Right cardiac atrium (tissue), 5 donors: ENCODE results near the gene ZG16B. TPM values are rescaled to one million over a fixed set of nuclear protein-coding genes. Genes with fewer than 3 reads are reported as not detected.

Experiments
- ATAC-seq, 2 donors: fragments of 200-7000 bp; cut with Tn5 transposase; one replicate each; pipeline versions ENCODE4 v1.8.0 to v1.9.1; 2020; ENCODE audit warnings: moderate library complexity in 2 of 2, mild to moderate bottlenecking in 1 of 2
- DNase-seq, 3 donors: peaks; one replicate each; pipeline ENCODE4 v3.0.0-alpha.2; 2020
- H3K27ac ChIP-seq: one replicate; pipeline ENCODE4 v1.5.1; 2013; ENCODE audit warnings: mild to moderate bottlenecking, low read length, control low read depth, moderate library complexity
- H3K27me3 ChIP-seq: one replicate; pipeline ENCODE4 v1.6.1; 2013; ENCODE audit not compliant: control insufficient read depth, insufficient read depth
- H3K4me1 ChIP-seq: one replicate; pipeline ENCODE4 v1.6.1; 2013; ENCODE audit warnings: low read length; ENCODE audit not compliant: control insufficient read depth, insufficient read depth
- H3K4me3 ChIP-seq: one replicate; pipeline ENCODE4 v1.5.1; 2013; ENCODE audit warnings: low read length, control low read depth
- H3K9me3 ChIP-seq: one replicate; pipeline ENCODE4 v1.6.1; 2013; ENCODE audit warnings: low read length; ENCODE audit not compliant: control insufficient read depth
- WGBS: extraction: QIAGEN DNeasy Blood & Tissue Kit; methylation state at CpG from one replicate; pipeline ENCODE4 v1.1.7; 2013; 5-methylcytosine and 5-hydroxymethylcytosine counted together
- intact Hi-C, 4 donors: fragments of 100-400 bp; cut with DNase I; formaldehyde crosslinking; loops; one replicate each; pipeline versions ENCODE4 v1.11.0 to v1.14.0; 2022 to 2023
- long read RNA-seq, 4 donors: library from polyadenylated mRNA; unstranded; transcript quantifications; one replicate each; pipeline ENCODE4 v2.0.0, GENCODE V29; 2020 to 2021
- polyA plus RNA-seq: library from polyadenylated mRNA; stranded (reverse); fragments of 200-250 nt; gene quantifications from one replicate; pipeline ENCODE4 v1.2.3, GENCODE V29; 2013
- total RNA-seq, 4 donors: library from RNA; stranded (reverse); fragmentation: NEBNext Ultra II Directional; extraction: Animal tissue kit (Norgen Biotek cat#: 25700); gene quantifications; one replicate each; pipeline ENCODE4 v1.2.1, GENCODE V29; 2021
- donor health status: healthy with polysubstance abuse.
- donor health status: DM: no; HTN: yes; CAD: no.
- donor health status: DM: no; HTN: no; CAD: no.
- donor health status: DM: no; HTN: yes; CAD: no; lungs with severe emphysema.
- donor health status: DM: yes; HTN: yes; CAD: no.

ZG16B gene, protein sequence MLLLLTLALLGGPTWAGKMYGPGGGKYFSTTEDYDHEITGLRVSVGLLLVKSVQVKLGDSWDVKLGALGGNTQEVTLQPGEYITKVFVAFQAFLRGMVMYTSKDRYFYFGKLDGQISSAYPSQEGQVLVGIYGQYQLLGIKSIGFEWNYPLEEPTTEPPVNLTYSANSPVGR
- under 1 TPM in 3 of 4 donors, not detected in 1; 0.35 to 0.64 (median 0.51) TPM for total RNA-seq
- polyA plus RNA-seq = not detected
- long read RNA-seq, donor 1, partial matches to known transcripts = 0 of 1 reads
- long read RNA-seq, donor 1, other reads (novel, unspliced or antisense) = 0 of 1 reads
- long read RNA-seq, donor 2 = 0 reads
- long read RNA-seq, donor 3 = 0 reads
- long read RNA-seq, donor 4 = 0 reads

DNA sequence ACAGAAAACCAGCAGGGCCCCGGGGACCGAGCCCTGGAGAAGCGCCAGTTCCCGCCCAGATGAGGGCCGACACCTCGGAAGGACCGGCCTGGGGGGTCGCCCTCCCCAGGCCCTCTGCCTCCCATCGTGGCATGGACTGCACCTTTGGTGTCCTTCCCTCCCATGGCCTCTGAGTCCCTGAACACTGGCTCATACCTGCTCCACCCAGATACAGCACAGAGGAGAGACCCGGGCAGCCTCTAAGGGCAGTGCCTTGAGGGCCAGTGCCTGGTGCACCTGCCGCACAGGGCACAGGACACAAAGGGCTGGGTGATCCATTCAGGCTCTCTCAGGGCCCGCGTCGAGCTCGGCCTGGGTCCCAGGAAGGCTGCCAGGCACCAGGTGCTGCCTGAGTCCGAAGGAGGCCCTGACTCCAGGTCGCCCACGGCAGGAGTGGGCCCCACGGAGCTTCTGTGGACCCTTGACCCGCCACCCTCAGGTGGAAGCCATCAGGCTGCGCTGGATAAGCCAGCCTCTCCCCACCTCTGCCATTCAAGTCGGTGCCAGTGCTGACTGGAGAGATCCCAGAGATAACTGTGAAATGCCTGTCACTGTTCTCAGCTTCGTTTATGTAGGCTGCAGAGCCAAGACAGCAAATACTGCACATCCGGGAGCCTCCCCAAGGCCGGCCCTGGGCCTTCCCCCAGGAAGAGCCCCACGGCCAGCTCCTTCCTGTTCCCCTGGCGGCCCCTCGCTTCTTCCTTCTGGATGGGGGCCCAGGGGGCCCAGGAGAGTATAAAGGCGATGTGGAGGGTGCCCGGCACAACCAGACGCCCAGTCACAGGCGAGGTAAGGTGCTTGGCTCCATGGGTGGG lies at the start of gene ZG16B:
ZG16B (plus strand) TSS at position 803 of the 854 bp plus-strand sequence. CDS start 139 bp downstream, outside the sequence.
- WGBS = 66% methylated on average over 32 of the region's 32 CpGs
- intact Hi-C loops = no loop called here
- ATAC-seq = peak; percentile 15 to 28
- DNase-seq = no peak
- Histone ChIP-seq H3K4me1 (no peaks in the 10 kb centered on the region), H3K27me3 (no peaks in the 10 kb centered on the region), H3K9me3 (no peaks in the 10 kb centered on the region), H3K27ac (no peak within 1 kb of the TSS), H3K4me3 (no peak within 1 kb of the TSS)

DNA sequence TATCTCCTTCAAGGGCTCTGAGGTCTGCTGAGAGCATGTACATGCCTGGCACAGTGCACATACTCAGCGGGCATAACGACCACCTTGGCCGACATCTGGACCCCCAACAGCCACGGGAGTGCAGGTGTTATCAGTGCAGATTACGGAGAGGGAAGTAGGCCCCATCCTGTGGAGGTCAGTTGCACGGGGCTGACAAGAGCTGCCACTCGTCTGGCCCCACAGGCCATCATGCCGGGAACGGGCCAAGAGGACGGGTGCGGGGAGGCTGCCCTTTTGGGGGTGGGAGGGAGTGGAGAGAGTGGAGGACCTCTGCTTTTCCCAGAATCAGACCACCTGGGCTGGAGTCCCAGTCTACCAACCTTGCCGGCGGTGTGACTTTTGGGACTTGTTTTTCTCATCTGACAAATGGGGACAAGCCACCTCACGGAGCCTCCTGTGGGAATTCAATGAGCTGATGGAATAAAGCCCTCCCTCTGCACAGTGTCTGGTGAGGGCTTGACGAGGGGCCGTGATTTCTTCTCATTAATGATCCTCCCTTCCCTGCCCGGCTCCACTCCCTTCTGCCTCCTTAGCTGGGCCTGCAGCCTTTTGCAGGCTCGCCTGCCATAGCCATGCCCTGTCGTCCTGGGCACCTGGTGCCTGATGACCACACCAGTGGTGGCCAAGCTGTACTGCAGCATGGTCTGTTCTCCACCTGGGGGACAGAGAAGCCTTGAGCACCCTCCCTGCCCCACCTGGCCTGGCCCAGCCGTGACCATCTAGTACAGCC lies 47.3 kb upstream of the ZG16B start:
- intact Hi-C loops = no loop called here
- WGBS = 66% methylated on average over 20 of the region's 20 CpGs

DNA sequence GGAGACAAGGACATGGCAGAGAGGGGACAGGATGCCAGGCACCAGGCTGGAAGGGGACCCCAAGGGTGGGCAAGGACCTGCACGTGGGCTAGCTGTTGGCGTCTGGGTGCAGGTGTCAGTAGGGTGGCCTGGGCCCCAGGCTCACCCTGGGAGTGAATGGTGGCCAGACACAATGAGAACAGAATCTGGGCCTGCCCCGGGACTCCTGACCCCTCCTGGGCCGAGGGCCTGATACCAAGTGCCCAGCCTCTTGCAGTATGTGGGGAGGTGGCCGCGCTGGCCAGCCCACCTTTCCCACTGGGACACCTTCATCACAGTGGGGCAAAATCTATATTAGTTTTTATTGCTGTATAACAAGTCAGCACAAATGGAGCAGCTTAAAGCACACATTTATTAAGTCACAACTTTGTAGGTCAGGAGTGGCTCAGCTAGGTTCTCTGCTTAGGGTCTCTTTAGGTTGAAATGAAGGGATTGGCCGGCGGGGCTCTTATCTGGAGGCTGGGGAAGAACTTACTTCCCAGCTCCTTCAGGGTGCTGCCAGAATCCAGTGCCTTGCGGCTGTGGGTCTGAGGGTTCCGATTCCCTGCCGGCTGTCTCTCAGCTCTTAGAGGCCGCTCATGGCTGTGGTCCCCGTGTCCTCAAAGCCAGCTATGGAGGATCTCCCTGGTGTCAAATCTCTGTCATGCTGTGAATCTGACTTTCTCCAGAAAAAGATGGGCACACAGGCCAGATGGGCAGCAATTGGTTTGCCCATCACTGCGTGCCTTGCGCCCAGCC lies 46.3 kb upstream of the ZG16B start:
- intact Hi-C loops = no loop called here
- peak in 1 of 3 donors; percentile 38 for DNase-seq
- WGBS = 82% methylated on average over 15 of the region's 15 CpGs
- Histone ChIP-seq H3K27me3 (no peaks in the 10 kb centered on the region), H3K4me1 (no peaks in the 10 kb centered on the region), H3K4me3 (no peak overlapping the region), H3K27ac (no peak overlapping the region), H3K9me3 (no peaks in the 10 kb centered on the region)
- ATAC-seq = no peak

More for the DNA sequence above, 47.3 kb upstream of the ZG16B start:
- H3K27ac ChIP-seq = no peak overlapping the region
- H3K4me3 ChIP-seq = no peak overlapping the region
- no peaks in the 10 kb centered on the region for H3K27me3 ChIP-seq
- DNase-seq = peak in 1 of 3 donors; percentile 30
- no peak for ATAC-seq
- no peaks in the 10 kb centered on the region for H3K9me3 ChIP-seq
- H3K4me1 ChIP-seq = no peaks in the 10 kb centered on the region

DNA sequence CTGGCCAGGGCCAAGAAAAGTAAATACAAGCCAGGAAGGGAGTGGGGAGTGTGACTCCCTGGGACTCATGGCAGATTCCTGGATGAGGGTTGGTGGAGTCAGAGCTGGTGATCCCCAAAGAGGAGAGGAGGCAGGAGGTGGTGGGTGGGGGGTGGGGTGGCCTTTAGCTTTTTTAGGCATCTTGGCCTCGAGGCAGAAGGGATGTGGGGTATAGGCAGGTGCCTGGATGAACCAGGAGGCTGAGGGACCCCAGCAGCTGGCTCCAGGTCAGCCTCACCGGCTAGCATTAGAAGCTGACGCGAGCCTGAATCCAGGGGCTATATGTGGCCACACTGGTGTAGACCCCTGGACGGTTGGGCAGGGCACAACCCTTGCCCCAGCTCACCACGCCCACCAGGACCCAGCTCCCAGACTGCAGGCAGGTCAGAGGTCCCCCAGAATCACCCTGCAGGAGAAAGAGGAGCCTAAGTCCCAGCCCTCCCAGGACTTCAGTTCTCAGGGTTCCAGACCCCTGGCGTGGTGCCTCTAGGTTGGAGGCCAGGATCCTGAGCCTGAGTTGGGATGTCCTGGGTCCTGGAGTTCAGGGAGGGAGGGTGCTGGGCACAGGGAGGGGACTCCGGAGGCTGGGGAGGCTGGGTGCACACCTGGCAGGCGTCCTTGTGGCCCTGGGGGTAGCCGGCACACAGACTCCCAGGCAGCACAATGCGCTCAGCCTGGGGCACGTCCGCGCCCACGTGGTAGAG lies 45.6 kb upstream of the ZG16B start:
- Histone ChIP-seq H3K4me1 (no peaks in the 10 kb centered on the region), H3K27me3 (no peaks in the 10 kb centered on the region), H3K4me3 (peak overlapping the region; percentile 12), H3K9me3 (no peaks in the 10 kb centered on the region), H3K27ac (no peak overlapping the region)
- WGBS = 51% methylated on average over 15 of the region's 15 CpGs
- no peak for ATAC-seq
- peak in 1 of 3 donors; percentile 55 for DNase-seq
- intact Hi-C loops = no loop called here

DNA sequence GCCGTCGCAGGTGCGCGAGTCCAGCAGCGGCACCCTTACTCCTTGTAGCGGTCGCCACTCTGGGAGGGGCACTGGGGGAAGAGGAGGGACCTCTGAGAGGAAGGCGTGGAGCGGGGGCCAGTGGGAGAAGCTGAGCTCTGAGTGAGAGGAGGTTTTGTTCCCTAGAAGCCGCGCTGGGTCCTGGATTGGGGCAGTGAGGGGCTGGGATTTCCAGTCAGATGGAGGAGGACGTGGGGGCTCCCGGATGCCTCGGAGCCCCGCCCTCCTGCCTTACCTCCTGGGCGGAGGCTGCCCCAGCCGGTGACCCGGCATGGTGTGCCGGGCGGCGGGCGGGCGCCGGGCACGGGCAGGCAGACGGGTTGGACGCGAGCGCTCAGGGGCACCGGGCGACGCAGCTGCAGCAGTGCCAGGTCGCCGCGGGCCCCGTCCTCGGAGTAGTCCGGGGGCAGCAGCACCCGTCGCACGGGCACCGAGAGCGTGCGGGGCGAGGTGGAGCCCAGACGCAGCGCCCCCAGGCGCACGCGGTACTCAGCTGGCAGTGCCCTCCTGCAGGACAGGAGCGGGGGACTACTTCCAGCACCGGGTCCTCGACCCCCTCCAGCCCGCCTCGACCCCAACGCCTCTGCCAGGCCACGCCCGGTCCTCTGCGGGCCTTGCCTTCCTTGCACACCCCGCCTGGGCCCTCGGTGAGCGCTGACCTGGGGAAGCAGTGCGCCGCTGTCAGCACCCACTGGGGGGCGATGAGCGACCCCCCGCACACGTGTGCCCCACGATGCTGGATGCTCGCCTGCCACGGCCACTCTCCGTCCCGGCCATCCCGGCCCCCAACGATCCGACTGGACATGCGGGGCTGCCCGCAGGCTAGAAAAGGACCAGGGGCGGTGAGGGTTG lies 44.8 kb upstream of the ZG16B start:
- intact Hi-C loops = no loop called here
- 12% methylated on average over 79 of the region's 79 CpGs for WGBS
- Histone ChIP-seq H3K27me3 (no peaks in the 10 kb centered on the region), H3K27ac (no peak overlapping the region), H3K4me3 (peak overlapping the region; percentile 12), H3K9me3 (no peaks in the 10 kb centered on the region), H3K4me1 (no peaks in the 10 kb centered on the region)
- DNase-seq = peak in 1 of 3 donors; percentile 49
- peak in 1 of 2 donors; percentile 41 for ATAC-seq

DNA sequence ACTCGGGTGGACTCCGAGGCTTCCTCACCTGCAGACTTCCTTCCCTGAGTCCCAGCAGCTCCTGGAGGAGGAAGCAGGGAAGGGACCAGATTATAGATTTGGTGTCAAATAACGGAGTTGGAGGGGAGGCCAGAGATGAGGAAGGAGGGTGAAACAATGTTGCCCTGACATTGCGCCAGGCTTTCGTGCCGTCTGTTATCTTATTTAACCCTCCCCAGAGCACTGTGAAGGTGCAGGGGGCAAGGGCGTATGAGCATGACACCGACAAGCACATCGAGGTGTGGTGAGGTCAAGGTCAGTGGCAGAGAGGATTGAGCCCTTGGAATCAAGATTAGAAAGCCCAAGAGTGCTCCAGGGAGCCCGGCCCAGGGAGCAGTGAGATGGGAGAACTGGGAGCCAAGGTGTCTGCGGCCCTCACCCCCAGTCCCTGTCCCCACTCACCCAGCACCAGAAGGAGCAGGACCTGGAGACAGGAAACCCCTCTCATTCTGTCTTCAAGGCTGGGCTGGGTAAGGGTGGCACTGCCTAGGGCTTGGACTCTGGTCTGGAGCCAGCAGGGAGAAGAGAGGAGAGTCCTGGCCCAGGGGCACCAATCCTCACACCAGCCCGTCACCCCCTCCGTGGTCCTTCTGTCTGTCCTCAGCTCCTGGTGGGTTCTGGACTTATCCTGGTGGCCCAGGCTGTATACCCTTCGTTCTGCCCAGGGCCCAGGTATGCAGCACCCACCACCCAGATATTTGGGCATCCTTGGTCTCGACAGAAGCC lies 43.9 kb upstream of the ZG16B start:
- Histone ChIP-seq H3K27me3 (no peaks in the 10 kb centered on the region), H3K4me3 (no peak overlapping the region), H3K27ac (no peak overlapping the region), H3K9me3 (no peaks in the 10 kb centered on the region), H3K4me1 (no peaks in the 10 kb centered on the region)
- ATAC-seq (no peak), DNase-seq (peak in 1 of 3 donors; percentile 19)
- 45% methylated on average over 15 of the region's 15 CpGs for WGBS
- intact Hi-C loops = no loop called here

DNA sequence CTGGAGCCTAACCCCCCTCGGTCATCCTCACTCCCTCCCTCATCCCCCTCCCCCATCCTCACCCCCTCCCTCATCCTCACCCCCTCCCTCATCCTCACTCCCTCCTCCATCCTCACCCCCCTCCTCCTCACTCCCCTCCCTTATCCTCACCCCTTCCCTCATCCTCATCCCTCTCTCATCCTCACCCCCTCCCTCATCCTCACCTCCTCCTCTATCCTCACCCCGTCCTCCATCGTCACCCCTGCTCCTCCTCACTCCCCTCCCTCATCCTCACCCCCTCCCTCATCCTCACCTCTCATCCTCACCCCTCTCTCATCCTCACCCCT lies 43.3 kb upstream of the ZG16B start:
- no peaks in the 10 kb centered on the region for H3K27me3 ChIP-seq
- H3K4me1 ChIP-seq = no peaks in the 10 kb centered on the region
- intact Hi-C loops = no loop called here
- H3K4me3 ChIP-seq = no peak overlapping the region
- no peaks in the 10 kb centered on the region for H3K9me3 ChIP-seq
- WGBS = 52% methylated on average over 3 of the region's 3 CpGs
- no peak overlapping the region for H3K27ac ChIP-seq
- ATAC-seq = no peak
- DNase-seq = no peak

DNA sequence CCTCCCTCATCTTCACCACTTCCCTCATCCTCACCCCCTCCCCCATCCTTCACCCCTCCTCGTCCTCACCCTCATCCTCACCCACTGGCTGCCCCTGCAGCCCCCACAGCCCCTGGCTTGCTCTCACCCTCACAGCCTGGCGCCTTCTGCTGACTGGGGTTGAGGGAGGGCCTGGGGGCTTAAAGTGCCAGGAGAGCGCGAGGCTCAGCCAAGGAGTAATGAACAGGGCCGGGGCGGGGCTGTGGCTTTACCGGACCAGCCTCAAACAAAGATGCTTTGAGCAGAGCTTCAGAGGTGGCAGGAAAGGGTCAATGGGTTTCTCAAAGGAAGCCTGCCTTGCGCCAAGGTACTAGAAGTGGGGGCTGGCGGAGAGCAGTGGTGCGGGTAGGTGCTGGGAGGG lies 42.7 kb upstream of the ZG16B start, which contains the start of gene PRSS33:
PRSS33 (minus strand) TSS at position 155 of the 400 bp plus-strand sequence. CDS start 1,013 bp downstream, outside the sequence.
- intact Hi-C loops = no loop called here
- H3K27me3 ChIP-seq = no peaks in the 10 kb centered on the region

DNA sequence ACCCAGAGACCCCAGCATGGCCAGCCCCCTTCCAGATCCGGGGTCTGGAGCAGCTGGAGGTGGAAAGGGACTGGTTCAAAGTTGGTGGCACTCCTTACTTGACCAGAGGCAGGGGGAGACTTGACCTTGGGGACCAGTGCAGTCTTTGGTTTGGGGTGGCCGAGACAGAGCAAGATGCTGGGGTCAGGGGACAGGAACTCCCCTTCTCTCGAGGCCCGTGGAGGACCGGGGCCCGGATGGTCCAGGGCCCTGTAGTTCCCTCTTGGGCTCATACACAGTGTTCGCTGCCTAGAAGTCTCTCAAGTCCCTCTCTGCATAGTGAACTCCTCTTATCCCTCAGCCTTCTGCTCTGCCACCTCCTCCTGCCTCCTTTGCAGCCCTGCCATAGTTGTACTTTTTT lies 42.1 kb upstream of the ZG16B start:
- H3K9me3 ChIP-seq = no peaks in the 10 kb centered on the region
- H3K27ac ChIP-seq = no peak overlapping the region
- H3K4me3 ChIP-seq = no peak overlapping the region
- intact Hi-C loops = no loop called here
- ATAC-seq (no peak), DNase-seq (peak in 1 of 3 donors; percentile 19)
- no peaks in the 10 kb centered on the region for H3K4me1 ChIP-seq
- 36% methylated on average over 7 of the region's 7 CpGs for WGBS
- H3K27me3 ChIP-seq = no peaks in the 10 kb centered on the region

More for the DNA sequence above, 42.7 kb upstream of the ZG16B start, which contains the start of gene PRSS33:
- Histone ChIP-seq H3K9me3 (no peaks in the 10 kb centered on the region), H3K27ac (no peak within 1 kb of the TSS), H3K4me3 (no peak within 1 kb of the TSS), H3K4me1 (no peaks in the 10 kb centered on the region)
- ATAC-seq = no peak
- WGBS = 31% methylated on average over 10 of the region's 10 CpGs
- peak in 1 of 3 donors; percentile 14 for DNase-seq
